Muscle of leg (tissue), 11 donors: Measurements from ENCODE around the gene KCNK1. TPM values are rescaled to one million over a fixed set of nuclear protein-coding genes. Genes with fewer than 3 reads are reported as not detected.

Source experiments
- DNase-seq: peaks from one replicate; pipeline ENCODE4 v3.0.0; 2013
- H3K27ac ChIP-seq: one replicate; pipeline ENCODE4 v1.5.1; 2013; ENCODE audit warnings: mild to moderate bottlenecking, low read length, control low read depth
- H3K27me3 ChIP-seq: one replicate; pipeline ENCODE4 v1.6.1; 2013; ENCODE audit warnings: low read length; ENCODE audit not compliant: control insufficient read depth, insufficient read depth
- H3K36me3 ChIP-seq: one replicate; pipeline ENCODE4 v1.6.1; 2013; ENCODE audit warnings: low read length; ENCODE audit not compliant: control insufficient read depth, insufficient read depth
- H3K4me1 ChIP-seq: one replicate; pipeline ENCODE4 v1.6.1; 2013; ENCODE audit warnings: low read length; ENCODE audit not compliant: control insufficient read depth, insufficient read depth
- H3K4me3 ChIP-seq: one replicate; pipeline ENCODE4 v1.5.1; 2013; ENCODE audit warnings: low read length, control low read depth
- H3K9me3 ChIP-seq: replicated peaks from 2 replicates; pipeline ENCODE4 v1.6.1; 2013; ENCODE audit warnings: low read depth, low read length; ENCODE audit not compliant: control insufficient read depth
- WGBS: methylation state at CpG from one replicate; pipeline ENCODE4 v1.1.5; 2013; ENCODE audit warnings: missing lambda C conversion rate; ENCODE audit not compliant: insufficient coverage; 5-methylcytosine and 5-hydroxymethylcytosine counted together
- polyA plus RNA-seq, 8 donors: library from polyadenylated mRNA; unstranded; fragments of 120-200 nt; gene quantifications; one replicate each; pipeline versions ENCODE4 v1.2.1 to v1.2.3, GENCODE V29; 2013; ENCODE audit warnings: inconsistent platforms in 1 of 8, low replicate concordance in 1 of 8; ENCODE audit not compliant: insufficient read length in 8 of 8, insufficient read depth in 1 of 8
- total RNA-seq: library from RNA; stranded (reverse); fragments of 120-200 nt; gene quantifications from one replicate; pipeline ENCODE4 v1.2.4, GENCODE V29; 2013

KCNK1 gene
- total and polyA plus RNA-seq, 9 donors = 0.97 to 4.2 (median 1.9) TPM

DNA sequence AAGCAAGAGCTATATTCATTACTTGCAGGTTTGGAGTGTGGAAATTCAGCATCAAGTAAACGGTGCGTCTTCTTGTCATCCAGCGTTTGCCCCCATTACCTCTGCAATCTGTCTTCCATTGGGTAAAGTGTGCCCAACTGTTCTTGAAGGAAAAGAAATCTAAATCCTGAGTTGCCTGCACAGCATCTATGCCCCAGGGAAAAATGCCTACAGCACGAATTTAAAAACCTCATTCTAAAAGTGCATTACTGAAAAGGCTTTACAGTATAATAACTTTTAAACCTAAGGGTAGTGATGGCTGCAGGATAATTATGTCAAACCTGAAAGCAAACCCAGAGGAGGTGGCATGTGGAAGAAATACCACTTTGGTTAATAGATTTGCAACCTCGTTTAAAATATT, 37.2 kb downstream of the KCNK1 start:
- H3K9me3 ChIP-seq = no peaks in the 10 kb centered on the region
- no peak for DNase-seq
- H3K4me3 ChIP-seq = no peak overlapping the region
- H3K27ac ChIP-seq = no peak overlapping the region
- H3K27me3 ChIP-seq = peaks cover 6% of the 10 kb centered on the region
- H3K4me1 ChIP-seq = no peaks in the 10 kb centered on the region
- no CpG with 5 or more reads among the region's 5 CpGs for WGBS
- H3K36me3 ChIP-seq = no peaks in the 10 kb centered on the region

DNA sequence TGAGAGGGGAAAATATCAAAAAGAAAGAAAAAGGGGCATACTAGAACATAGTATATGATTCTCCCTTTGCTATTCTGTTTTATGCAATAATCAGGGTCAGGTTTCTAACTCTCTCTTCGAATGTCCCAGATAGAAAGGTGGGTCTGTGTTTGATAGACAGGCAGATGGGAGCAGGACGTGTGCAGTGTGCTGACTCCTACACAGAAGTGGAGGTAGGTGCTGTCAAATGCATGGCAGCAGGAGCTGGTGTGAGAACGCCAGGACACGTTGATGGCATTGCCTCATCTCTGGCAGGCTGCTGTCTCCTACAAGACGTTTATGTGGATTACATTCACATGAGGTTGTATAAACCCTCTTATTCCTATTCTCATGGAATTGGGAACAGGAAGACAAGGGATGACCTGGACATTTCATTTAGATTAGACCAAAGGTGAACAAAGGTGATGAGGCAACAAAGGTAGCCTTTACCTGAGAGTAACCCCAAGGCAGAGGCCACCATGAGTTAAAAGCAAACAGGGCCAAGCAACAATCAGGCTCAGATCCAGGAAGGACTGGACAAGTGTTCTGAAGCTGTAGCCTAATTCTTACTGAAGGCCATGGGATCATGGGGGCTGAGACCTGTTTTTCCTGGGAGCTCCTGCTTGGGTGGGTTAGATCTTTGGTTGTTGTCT, 37.8 kb downstream of the KCNK1 start:
- no peaks in the 10 kb centered on the region for H3K4me1 ChIP-seq
- no peak overlapping the region for H3K4me3 ChIP-seq
- no peak for DNase-seq
- H3K9me3 ChIP-seq = no peaks in the 10 kb centered on the region
- H3K27ac ChIP-seq = no peak overlapping the region
- 40% methylated on average over 1 of the region's 5 CpGs for WGBS
- no peaks in the 10 kb centered on the region for H3K36me3 ChIP-seq
- H3K27me3 ChIP-seq = peaks cover 4% of the 10 kb centered on the region

GRCh38 chr1:233652526-233652925, 38.6 kb downstream of the KCNK1 start:
- DNase-seq = no peak
- Histone ChIP-seq H3K27me3 (peaks cover 4% of the 10 kb centered on the region), H3K27ac (no peak overlapping the region), H3K9me3 (no peaks in the 10 kb centered on the region), H3K4me1 (no peaks in the 10 kb centered on the region), H3K4me3 (no peak overlapping the region), H3K36me3 (no peaks in the 10 kb centered on the region)
- whole genome bisulfite sequencing = 100% methylated on average over 1 of the region's 2 CpGs

- Histone ChIP-seq H3K9me3 (no peaks in the 10 kb centered on the region), H3K4me1 (no peaks in the 10 kb centered on the region), H3K27ac (no peak overlapping the region), H3K4me3 (no peak overlapping the region), H3K27me3 (peaks cover 4% of the 10 kb centered on the region), H3K36me3 (no peaks in the 10 kb centered on the region)
- no peak for DNase-seq
- 73% methylated on average over 3 of the region's 5 CpGs for WGBS
Observed at GRCh38 chr1:233654658-233655280, 40.9 kb downstream of the KCNK1 start.

GRCh38 chr1:233655301-233655740, 41.4 kb downstream of the KCNK1 start:
- no peak overlapping the region for H3K27ac ChIP-seq
- 100% methylated on average over 1 of the region's 4 CpGs for WGBS

DNA sequence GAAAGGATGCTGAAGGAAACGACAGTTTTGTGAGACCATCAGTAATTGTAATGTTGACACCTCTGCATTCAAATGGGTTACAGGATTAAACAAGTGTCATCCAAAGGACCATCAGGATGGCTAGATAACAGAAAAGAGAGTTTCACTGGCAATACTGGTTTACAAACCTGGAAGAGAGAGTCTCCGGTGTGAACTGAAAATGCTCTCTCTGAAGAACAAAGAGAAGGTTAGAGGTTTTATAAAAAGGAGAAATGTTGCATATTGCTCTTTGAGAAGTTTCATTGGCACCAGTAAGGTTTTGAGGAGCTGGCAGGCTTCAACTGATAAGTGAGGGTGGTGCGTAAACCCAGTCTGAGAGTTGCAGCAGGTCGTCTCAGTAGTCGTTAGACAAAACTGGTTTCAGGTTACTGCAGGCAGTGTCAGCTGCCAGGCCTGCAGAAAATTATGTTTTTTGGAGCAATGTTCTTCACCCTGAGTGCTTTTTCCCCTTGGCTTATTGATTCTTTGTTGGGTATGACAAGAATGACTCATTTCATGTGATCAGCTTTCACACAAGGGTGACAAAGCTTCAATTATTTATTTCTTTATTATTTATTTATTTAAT, 42.2 kb downstream of the KCNK1 start:
- Histone ChIP-seq H3K9me3 (no peaks in the 10 kb centered on the region), H3K36me3 (no peaks in the 10 kb centered on the region), H3K4me1 (no peaks in the 10 kb centered on the region), H3K27ac (no peak overlapping the region), H3K4me3 (no peak overlapping the region), H3K27me3 (peaks cover 4% of the 10 kb centered on the region)
- no peak for DNase-seq
- 47% methylated on average over 5 of the region's 5 CpGs for WGBS

More at GRCh38 chr1:233655301-233655740, 41.4 kb downstream of the KCNK1 start:
- no peaks in the 10 kb centered on the region for H3K9me3 ChIP-seq
- H3K27me3 ChIP-seq = peaks cover 4% of the 10 kb centered on the region
- no peaks in the 10 kb centered on the region for H3K36me3 ChIP-seq
- no peaks in the 10 kb centered on the region for H3K4me1 ChIP-seq
- no peak for DNase-seq
- no peak overlapping the region for H3K4me3 ChIP-seq

GRCh38 chr1:233656687-233657086, 42.8 kb downstream of the KCNK1 start:
- no peak overlapping the region for H3K4me3 ChIP-seq
- H3K9me3 ChIP-seq = no peaks in the 10 kb centered on the region
- no peaks in the 10 kb centered on the region for H3K36me3 ChIP-seq
- H3K27ac ChIP-seq = no peak overlapping the region
- DNase-seq = no peak
- H3K27me3 ChIP-seq = peaks cover 4% of the 10 kb centered on the region
- no peaks in the 10 kb centered on the region for H3K4me1 ChIP-seq
- 80% methylated on average over 1 of the region's 3 CpGs for WGBS

- H3K36me3 ChIP-seq = no peaks in the 10 kb centered on the region
- WGBS = no CpG with 5 or more reads among the region's 2 CpGs
- H3K4me1 ChIP-seq = no peaks in the 10 kb centered on the region
- no peak for DNase-seq
- no peak overlapping the region for H3K27ac ChIP-seq
- H3K9me3 ChIP-seq = no peaks in the 10 kb centered on the region
- peaks cover 4% of the 10 kb centered on the region for H3K27me3 ChIP-seq
- no peak overlapping the region for H3K4me3 ChIP-seq
Observed at GRCh38 chr1:233657466-233657865, 43.6 kb downstream of the KCNK1 start.

DNA sequence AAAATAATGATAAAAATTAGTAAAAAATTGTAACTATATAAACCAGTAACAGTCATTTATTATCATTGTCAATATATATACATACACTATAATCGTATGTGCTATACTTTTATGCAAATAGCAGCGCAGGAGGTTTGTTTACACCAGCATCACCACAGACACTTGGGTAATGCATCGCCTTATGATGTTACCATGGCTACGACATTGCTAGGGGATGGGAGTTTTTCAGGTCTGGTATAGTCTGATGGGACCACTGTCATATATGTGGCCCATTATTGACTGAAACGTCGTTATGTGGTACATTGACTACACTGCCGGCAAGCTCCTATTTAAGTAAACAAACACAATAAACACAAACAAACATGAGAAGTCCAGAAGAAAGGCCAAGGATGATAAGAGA, 45.6 kb downstream of the KCNK1 start:
- Histone ChIP-seq H3K36me3 (no peaks in the 10 kb centered on the region), H3K27ac (no peak overlapping the region), H3K27me3 (peaks cover 2% of the 10 kb centered on the region), H3K9me3 (no peaks in the 10 kb centered on the region), H3K4me1 (no peaks in the 10 kb centered on the region), H3K4me3 (no peak overlapping the region)
- DNase-seq = no peak
- WGBS = no CpG with 5 or more reads among the region's 7 CpGs

DNA sequence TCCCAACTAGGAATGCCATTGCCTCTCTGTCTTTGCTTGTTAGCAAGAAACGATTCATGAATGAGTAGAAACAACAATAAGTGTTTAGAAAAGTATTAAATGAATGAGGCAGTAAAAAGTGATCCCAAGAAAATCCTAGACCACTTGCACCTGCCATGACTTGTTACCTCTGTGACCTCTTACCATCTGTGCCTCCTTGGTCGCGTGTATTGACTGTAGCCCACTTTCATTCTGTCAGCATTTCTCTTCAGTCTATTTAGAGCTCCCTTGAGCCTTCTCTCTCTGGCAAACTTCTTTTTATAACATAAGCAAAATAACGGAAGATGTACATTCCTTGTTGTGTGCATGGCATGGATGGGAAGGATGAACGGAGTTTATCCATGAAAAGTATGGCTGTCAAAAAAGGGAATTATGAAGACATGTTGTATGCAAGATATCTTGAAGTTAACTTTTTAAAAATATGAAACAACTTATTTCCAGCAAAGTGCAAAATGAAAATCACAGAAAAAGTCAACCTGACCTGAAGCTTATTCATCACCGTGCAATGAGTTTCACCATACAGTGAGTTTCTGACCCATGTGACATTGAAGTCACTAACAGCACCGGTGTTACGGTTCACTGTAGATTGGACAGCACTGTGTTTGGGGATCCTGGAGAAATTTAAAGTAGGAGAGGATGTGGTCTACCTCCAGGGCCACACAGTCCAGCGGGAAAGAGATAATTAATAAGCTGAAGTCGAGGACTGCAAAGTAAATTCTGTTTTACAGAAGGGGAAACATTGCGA, 47.7 kb downstream of the KCNK1 start:
- no peak for DNase-seq
- Histone ChIP-seq H3K27ac (no peak overlapping the region), H3K9me3 (no peaks in the 10 kb centered on the region), H3K4me3 (no peak overlapping the region), H3K36me3 (no peaks in the 10 kb centered on the region), H3K4me1 (no peaks in the 10 kb centered on the region), H3K27me3 (no peaks in the 10 kb centered on the region)
- WGBS = 76% methylated on average over 6 of the region's 11 CpGs
